WERI-Rb-1 (cell line): ENCODE measurements around the gene REM1.

Source experiments
- DNase-seq: peaks from one replicate; pipeline ENCODE4 v3.0.0-alpha.2; 2020
- H3K27ac ChIP-seq: fragments of 250-450 bp; sonication (Bioruptor Pico); 2 replicates; pipeline ENCODE4 v1.5.1; 2020; ENCODE audit warnings: mild to moderate bottlenecking, moderate library complexity
- H3K27me3 ChIP-seq: fragments of 250-450 bp; sonication (Bioruptor Pico); 2 replicates; pipeline ENCODE4 v1.5.1; 2021; ENCODE audit warnings: mild to moderate bottlenecking, low read depth, moderate library complexity; ENCODE audit not compliant: insufficient read depth, severe bottlenecking
- H3K36me3 ChIP-seq: fragments of 250-450 bp; sonication (Bioruptor Pico); 2 replicates; pipeline ENCODE4 v1.5.1; 2020; ENCODE audit warnings: mild to moderate bottlenecking, moderate library complexity
- H3K4me3 ChIP-seq: 2 replicates; pipeline ENCODE4 v1.5.1; 2011; ENCODE audit warnings: low read depth, mild to moderate bottlenecking, control low read depth, low read length
- H3K9me3 ChIP-seq: fragments of 250-450 bp; sonication (Bioruptor Pico); 2 replicates; pipeline ENCODE4 v1.5.1; 2021; ENCODE audit warnings: mild to moderate bottlenecking, moderate library complexity; ENCODE audit not compliant: severe bottlenecking
- CTCF ChIP-seq: IDR thresholded peaks from 2 replicates; pipeline ENCODE4 v1.5.1; 2011; ENCODE audit warnings: low read depth, mild to moderate bottlenecking, control low read depth, inconsistent platforms, low read length

The REM1 gene

GRCh38 chr20:31472395-31473330 is 2.4 kb upstream of the REM1 start:
- H3K27ac ChIP-seq, result no peak overlapping the region
- H3K9me3 ChIP-seq, result no peaks in the 10 kb centered on the region
- no peak for DNase-seq
- H3K36me3 ChIP-seq, result no peaks in the 10 kb centered on the region
- H3K4me3 ChIP-seq, result no peak overlapping the region
- no peaks in the 10 kb centered on the region for H3K27me3 ChIP-seq
- TF ChIP-seq CTCF, result no peak

- Histone ChIP-seq H3K27me3 (no peaks in the 10 kb centered on the region), H3K27ac (no peak overlapping the region), H3K4me3 (no peak overlapping the region), H3K9me3 (no peaks in the 10 kb centered on the region), H3K36me3 (no peaks in the 10 kb centered on the region)
- TF ChIP-seq CTCF, result no peak
- DNase-seq, result no peak
Observed at GRCh38 chr20:31473331-31474096, 1.6 kb upstream of the REM1 start.

DNA sequence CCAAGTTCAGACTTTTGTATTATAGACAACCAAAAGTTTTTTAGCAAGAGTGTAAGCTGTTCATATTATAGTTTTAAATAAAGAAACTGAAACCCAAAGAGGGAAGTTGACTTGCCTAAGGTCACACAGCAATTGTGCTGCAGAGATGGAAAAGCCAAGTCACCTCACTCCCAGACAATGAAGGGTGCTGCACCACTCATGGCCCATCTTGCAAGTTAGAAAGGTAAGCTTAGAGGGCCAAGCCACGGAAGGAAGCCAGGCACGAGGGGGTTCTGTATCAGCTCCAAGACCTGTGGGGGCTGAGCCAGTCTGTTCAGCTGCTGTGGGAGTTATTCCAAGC is 1.0 kb upstream of the REM1 start:
- no peak for DNase-seq
- Histone ChIP-seq H3K27me3 (no peaks in the 10 kb centered on the region), H3K9me3 (no peaks in the 10 kb centered on the region), H3K36me3 (no peaks in the 10 kb centered on the region), H3K4me3 (no peak overlapping the region), H3K27ac (no peak overlapping the region)
- TF ChIP-seq CTCF, result no peak

GRCh38 chr20:31475472-31476293 is 595 bp downstream of the REM1 start:
- H3K36me3 ChIP-seq, result no peaks in the 10 kb centered on the region
- no peak for TF ChIP-seq CTCF
- DNase-seq, result no peak
- H3K4me3 ChIP-seq, result no peak overlapping the region
- H3K27ac ChIP-seq, result no peak overlapping the region
- no peaks in the 10 kb centered on the region for H3K27me3 ChIP-seq
- H3K9me3 ChIP-seq, result no peaks in the 10 kb centered on the region

GRCh38 chr20:31476294-31476585 is 1.2 kb downstream of the REM1 start:
- Histone ChIP-seq H3K4me3 (no peak overlapping the region), H3K27ac (no peak overlapping the region), H3K36me3 (no peaks in the 10 kb centered on the region), H3K27me3 (no peaks in the 10 kb centered on the region), H3K9me3 (no peaks in the 10 kb centered on the region)
- TF ChIP-seq CTCF, result no peak
- no peak for DNase-seq
